ENCODE measurements around the gene ZNF79. TPM values are rescaled to one million over a fixed set of nuclear protein-coding genes. Genes with fewer than 3 reads are reported as not detected.
"Not testable (repeated sequence)": the region's sequence is repeated elsewhere in the genome, so short reads cannot be mapped to it uniquely, and the experiment has no call there.

ZNF79 gene
- polyA plus RNA-seq, 1 donor: 5.7 TPM

GRCh38 chr9:127451858-127452656, 27.9 kb downstream of the ZNF79 start:
- WGBS (ENCODE audit: insufficient coverage, low lambda C conversion rate): no CpG with 5 or more reads among the region's 29 CpGs
- no peaks in the 10 kb centered on the region for H3K27me3 ChIP-seq (ENCODE audit: control insufficient read depth, insufficient read depth, low read length)
- peak overlapping the region; percentile 94 for H3K27ac ChIP-seq (ENCODE audit: low read length)
- peaks cover 15% of the 10 kb centered on the region for H3K4me1 ChIP-seq (ENCODE audit: control insufficient read depth, insufficient read depth, low read length)
- DNase-seq: peak; percentile 43 to 82
- peaks cover 2% of the 10 kb centered on the region for H3K9me3 ChIP-seq (ENCODE audit: control insufficient read depth, low read depth, low read length)
- H3K36me3 ChIP-seq (ENCODE audit: control insufficient read depth, insufficient read depth, low read length): peaks cover 40% of the 10 kb centered on the region
- H3K4me3 ChIP-seq (ENCODE audit: low read length): peak overlapping the region; percentile 80

GRCh38 chr9:127452691-127453090, 28.5 kb downstream of the ZNF79 start:
- WGBS (ENCODE audit: insufficient coverage, low lambda C conversion rate): no CpG with 5 or more reads among the region's 4 CpGs
- H3K4me1 ChIP-seq (ENCODE audit: control insufficient read depth, insufficient read depth, low read length): peaks cover 15% of the 10 kb centered on the region
- peaks cover 2% of the 10 kb centered on the region for H3K9me3 ChIP-seq (ENCODE audit: control insufficient read depth, low read depth, low read length)
- peaks cover 40% of the 10 kb centered on the region for H3K36me3 ChIP-seq (ENCODE audit: control insufficient read depth, insufficient read depth, low read length)
- H3K27ac ChIP-seq (ENCODE audit: low read length): no peak overlapping the region
- no peaks in the 10 kb centered on the region for H3K27me3 ChIP-seq (ENCODE audit: control insufficient read depth, insufficient read depth, low read length)
- H3K4me3 ChIP-seq (ENCODE audit: low read length): no peak overlapping the region
- peak; percentile 40 to 66 for DNase-seq

DNA sequence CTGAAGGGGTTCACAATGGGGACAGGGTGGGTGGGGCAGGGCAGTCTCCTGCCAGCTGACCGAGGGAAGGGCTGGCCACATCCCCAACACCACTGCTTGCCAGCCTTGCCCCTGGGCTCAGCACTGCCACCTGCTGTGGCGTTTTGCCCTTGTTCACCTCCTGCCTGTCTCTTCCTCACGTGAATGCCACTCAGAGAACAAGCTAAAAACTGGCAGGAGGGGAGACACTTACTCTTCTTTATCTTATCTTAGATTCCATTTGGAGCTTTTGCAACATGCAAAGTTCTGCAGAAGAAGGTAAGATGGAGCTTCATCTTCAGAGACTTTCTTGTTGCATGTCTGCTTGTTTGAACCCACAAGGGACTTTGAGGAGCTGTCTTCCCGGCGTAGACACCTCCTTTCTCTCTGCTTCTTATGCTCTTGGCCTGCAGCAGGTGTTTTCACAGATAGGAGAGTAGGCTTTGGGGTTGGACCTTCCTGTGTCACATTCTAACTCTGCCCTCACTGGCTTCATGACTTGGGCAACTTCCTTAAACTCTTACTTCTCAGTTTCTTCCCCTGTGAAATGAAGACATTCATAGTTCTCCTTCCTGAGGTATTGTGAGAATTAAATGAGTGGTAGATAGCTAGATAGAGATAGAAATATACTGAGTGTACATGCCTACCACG, 31.3 kb downstream of the ZNF79 start:
- no peak for DNase-seq
- no peaks in the 10 kb centered on the region for H3K27me3 ChIP-seq (ENCODE audit: control insufficient read depth, insufficient read depth, low read length)
- H3K4me1 ChIP-seq (ENCODE audit: control insufficient read depth, insufficient read depth, low read length): peaks cover 10% of the 10 kb centered on the region
- peaks cover 32% of the 10 kb centered on the region for H3K36me3 ChIP-seq (ENCODE audit: control insufficient read depth, insufficient read depth, low read length)
- H3K27ac ChIP-seq (ENCODE audit: low read length): no peak overlapping the region
- 20% methylated on average over 1 of the region's 6 CpGs for WGBS (ENCODE audit: insufficient coverage, low lambda C conversion rate)
- peaks cover 2% of the 10 kb centered on the region for H3K9me3 ChIP-seq (ENCODE audit: control insufficient read depth, low read depth, low read length)
- H3K4me3 ChIP-seq (ENCODE audit: low read length): no peak overlapping the region

GRCh38 chr9:127457191-127457878, 33.2 kb downstream of the ZNF79 start:
- no peak for DNase-seq
- no CpG with 5 or more reads among the region's 17 CpGs for WGBS (ENCODE audit: insufficient coverage, low lambda C conversion rate)
- H3K4me3 ChIP-seq (ENCODE audit: low read length): no peak overlapping the region
- no peaks in the 10 kb centered on the region for H3K27me3 ChIP-seq (ENCODE audit: control insufficient read depth, insufficient read depth, low read length)
- H3K4me1 ChIP-seq (ENCODE audit: control insufficient read depth, insufficient read depth, low read length): peaks cover 5% of the 10 kb centered on the region
- H3K36me3 ChIP-seq (ENCODE audit: control insufficient read depth, insufficient read depth, low read length): peaks cover 48% of the 10 kb centered on the region
- H3K27ac ChIP-seq (ENCODE audit: low read length): no peak overlapping the region
- no peaks in the 10 kb centered on the region for H3K9me3 ChIP-seq (ENCODE audit: control insufficient read depth, low read depth, low read length)

DNA sequence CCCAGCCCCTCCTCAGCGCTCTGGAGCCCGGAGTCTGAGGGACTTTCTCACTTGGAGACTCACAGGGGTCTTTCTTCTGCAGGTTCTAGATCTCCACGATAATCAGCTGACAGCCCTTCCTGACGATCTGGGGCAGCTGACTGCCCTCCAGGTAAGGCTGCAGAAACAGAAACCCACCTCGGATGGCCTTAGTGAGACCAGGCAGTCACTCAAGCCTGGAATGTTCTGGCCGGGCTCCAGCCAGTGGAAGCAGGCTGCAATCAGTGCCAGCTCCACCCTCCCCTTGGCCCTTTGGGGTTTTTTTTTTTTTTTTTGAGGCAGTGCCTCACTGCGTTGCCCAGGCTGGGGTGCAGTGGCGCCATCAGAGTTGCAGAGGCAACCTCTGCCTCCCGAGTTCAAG, 34.7 kb downstream of the ZNF79 start:
- Histone ChIP-seq H3K9me3 (ENCODE audit: control insufficient read depth, low read depth, low read length) (no peaks in the 10 kb centered on the region), H3K27ac (ENCODE audit: low read length) (no peak overlapping the region), H3K27me3 (ENCODE audit: control insufficient read depth, insufficient read depth, low read length) (no peaks in the 10 kb centered on the region), H3K4me3 (ENCODE audit: low read length) (no peak overlapping the region), H3K4me1 (ENCODE audit: control insufficient read depth, insufficient read depth, low read length) (no peaks in the 10 kb centered on the region), H3K36me3 (ENCODE audit: control insufficient read depth, insufficient read depth, low read length) (peaks cover 62% of the 10 kb centered on the region)
- WGBS (ENCODE audit: insufficient coverage, low lambda C conversion rate): no CpG with 5 or more reads among the region's 9 CpGs
- no peak for DNase-seq

GRCh38 chr9:127463382-127463781, 39.2 kb downstream of the ZNF79 start:
- WGBS (ENCODE audit: insufficient coverage, low lambda C conversion rate): no CpG with 5 or more reads among the region's 3 CpGs
- Histone ChIP-seq H3K4me1 (ENCODE audit: control insufficient read depth, insufficient read depth, low read length) (no peaks in the 10 kb centered on the region), H3K9me3 (ENCODE audit: control insufficient read depth, low read depth, low read length) (no peaks in the 10 kb centered on the region), H3K27ac (ENCODE audit: low read length) (no peak overlapping the region), H3K27me3 (ENCODE audit: control insufficient read depth, insufficient read depth, low read length) (no peaks in the 10 kb centered on the region), H3K36me3 (ENCODE audit: control insufficient read depth, insufficient read depth, low read length) (peaks cover 62% of the 10 kb centered on the region), H3K4me3 (ENCODE audit: low read length) (no peak overlapping the region)
- no peak for DNase-seq

DNA sequence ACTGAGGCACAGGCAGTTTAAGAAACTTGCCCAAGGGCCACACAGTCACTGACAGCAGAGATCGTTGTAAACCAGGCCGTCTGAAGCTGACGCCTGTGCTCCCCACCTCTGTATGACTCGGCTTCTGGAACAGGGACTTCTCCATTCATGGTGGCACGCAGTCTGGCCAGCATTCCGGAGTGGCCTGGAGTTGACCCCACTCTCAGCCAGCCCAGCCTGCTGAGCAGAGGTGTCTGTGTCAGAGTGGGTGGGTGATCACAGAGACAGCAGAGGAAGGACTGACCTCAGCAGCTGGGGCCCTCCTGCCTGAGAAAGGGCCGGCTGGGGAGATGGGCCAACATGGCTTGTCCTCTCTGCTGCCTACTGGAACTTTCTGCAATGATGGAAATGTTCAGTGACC, 39.7 kb downstream of the ZNF79 start:
- WGBS (ENCODE audit: insufficient coverage, low lambda C conversion rate): no CpG with 5 or more reads among the region's 7 CpGs
- no peak overlapping the region for H3K27ac ChIP-seq (ENCODE audit: low read length)
- no peak for DNase-seq
- no peak overlapping the region for H3K4me3 ChIP-seq (ENCODE audit: low read length)
- no peaks in the 10 kb centered on the region for H3K9me3 ChIP-seq (ENCODE audit: control insufficient read depth, low read depth, low read length)
- no peaks in the 10 kb centered on the region for H3K27me3 ChIP-seq (ENCODE audit: control insufficient read depth, insufficient read depth, low read length)
- H3K36me3 ChIP-seq (ENCODE audit: control insufficient read depth, insufficient read depth, low read length): peaks cover 61% of the 10 kb centered on the region
- no peaks in the 10 kb centered on the region for H3K4me1 ChIP-seq (ENCODE audit: control insufficient read depth, insufficient read depth, low read length)

DNA sequence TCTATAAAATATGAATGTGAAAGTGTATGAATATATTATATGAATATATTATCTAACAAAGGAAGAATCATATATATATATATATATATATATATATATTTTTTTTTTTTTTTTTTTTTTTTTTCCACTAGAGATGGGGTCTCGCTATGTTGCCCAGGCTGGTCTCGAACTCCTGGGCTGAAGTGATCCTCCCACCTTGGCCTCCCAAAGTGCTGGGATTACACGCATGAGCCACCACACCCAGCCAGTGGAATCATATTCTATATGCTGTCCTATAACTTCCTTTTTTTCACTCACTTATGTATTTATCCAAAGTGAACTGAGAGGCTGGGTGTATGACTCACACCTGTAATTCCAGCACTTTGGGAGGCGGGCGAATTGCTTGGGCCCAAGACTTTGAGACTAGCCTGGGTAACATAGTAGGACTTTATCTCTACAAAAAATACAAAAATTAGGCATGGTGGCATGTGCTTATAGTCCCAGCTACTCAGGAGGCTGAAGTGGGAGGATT, 42.3 kb downstream of the ZNF79 start:
- not testable (repeated sequence) for H3K9me3 ChIP-seq (ENCODE audit: control insufficient read depth, low read depth, low read length); H3K4me3 ChIP-seq (ENCODE audit: low read length); H3K27ac ChIP-seq (ENCODE audit: low read length); H3K4me1 ChIP-seq (ENCODE audit: control insufficient read depth, insufficient read depth, low read length); H3K27me3 ChIP-seq (ENCODE audit: control insufficient read depth, insufficient read depth, low read length); DNase-seq
- WGBS (ENCODE audit: insufficient coverage, low lambda C conversion rate): 100% methylated on average over 2 of the region's 5 CpGs
- peaks cover 46% of the 10 kb centered on the region for H3K36me3 ChIP-seq (ENCODE audit: control insufficient read depth, insufficient read depth, low read length)

DNA sequence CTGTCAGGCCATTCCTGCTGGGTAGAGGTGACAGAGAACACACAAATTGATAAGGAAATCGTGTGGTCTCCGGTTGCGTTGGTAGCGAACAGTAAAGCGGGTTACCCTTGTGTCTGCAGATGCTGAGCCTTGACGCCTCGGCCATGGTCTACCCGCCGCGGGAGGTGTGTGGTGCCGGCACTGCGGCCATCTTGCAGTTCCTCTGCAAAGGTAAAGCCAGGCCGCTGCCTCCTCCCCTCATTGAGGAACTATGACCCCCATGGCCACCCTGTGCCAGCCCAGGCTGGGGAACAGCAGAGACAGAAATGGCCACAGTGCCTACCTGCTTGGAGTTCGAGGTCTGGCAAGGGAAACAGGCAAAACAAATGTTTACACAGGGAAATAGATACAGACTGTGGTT, 43.4 kb downstream of the ZNF79 start:
- no peaks in the 10 kb centered on the region for H3K9me3 ChIP-seq (ENCODE audit: control insufficient read depth, low read depth, low read length)
- H3K27ac ChIP-seq (ENCODE audit: low read length): no peak overlapping the region
- H3K36me3 ChIP-seq (ENCODE audit: control insufficient read depth, insufficient read depth, low read length): peaks cover 35% of the 10 kb centered on the region
- H3K4me3 ChIP-seq (ENCODE audit: low read length): no peak overlapping the region
- H3K27me3 ChIP-seq (ENCODE audit: control insufficient read depth, insufficient read depth, low read length): no peaks in the 10 kb centered on the region
- no peak for DNase-seq
- H3K4me1 ChIP-seq (ENCODE audit: control insufficient read depth, insufficient read depth, low read length): no peaks in the 10 kb centered on the region
- no CpG with 5 or more reads among the region's 14 CpGs for WGBS (ENCODE audit: insufficient coverage, low lambda C conversion rate)

GRCh38 chr9:127470662-127471061, 46.5 kb downstream of the ZNF79 start:
- Histone ChIP-seq H3K9me3 (ENCODE audit: control insufficient read depth, low read depth, low read length) (no peaks in the 10 kb centered on the region), H3K4me1 (ENCODE audit: control insufficient read depth, insufficient read depth, low read length) (no peaks in the 10 kb centered on the region), H3K27ac (ENCODE audit: low read length) (no peak overlapping the region), H3K4me3 (ENCODE audit: low read length) (no peak overlapping the region), H3K36me3 (ENCODE audit: control insufficient read depth, insufficient read depth, low read length) (peaks cover 30% of the 10 kb centered on the region), H3K27me3 (ENCODE audit: control insufficient read depth, insufficient read depth, low read length) (no peaks in the 10 kb centered on the region)
- no peak for DNase-seq
- WGBS (ENCODE audit: insufficient coverage, low lambda C conversion rate): no CpG with 5 or more reads among the region's 3 CpGs

Measured in large intestine (tissue), 3 donors.